SK-N-MC (cell line): ENCODE measurements around the gene RBM4B.
A peak's percentile ranks its signal among the peaks of the same experiment; 100 is the strongest.

Experiments used
- DNase-seq: peaks from one replicate; pipeline ENCODE4 v3.0.0-alpha.2; 2011; ENCODE audit warnings: low read depth, low spot score
- H3K27ac ChIP-seq: fragments of 200-600 bp; sonication (generic); 2 replicates; pipeline ENCODE4 v1.5.1; 2016; ENCODE audit warnings: mixed run types
- H3K36me3 ChIP-seq: fragments of 200-600 bp; sonication (generic); 2 replicates; pipeline ENCODE4 v1.6.1; 2017; ENCODE audit warnings: antibody characterized with exemption, low read length, mixed read lengths; ENCODE audit not compliant: insufficient read depth
- H3K4me3 ChIP-seq: fragments of 200-600 bp; sonication (generic); 2 replicates; pipeline ENCODE4 v1.5.1; 2016
- H3K9ac ChIP-seq: fragments of 200-600 bp; sonication (generic); 2 replicates; pipeline ENCODE4 v1.8.0; 2017; ENCODE audit warnings: mixed run types, mixed read lengths; ENCODE audit not compliant: insufficient read length
- H3K9me3 ChIP-seq: fragments of 200-600 bp; sonication (generic); 2 replicates; pipeline ENCODE4 v1.6.1; 2017; ENCODE audit warnings: low read depth, mild to moderate bottlenecking, antibody characterized with exemption, low read length, moderate library complexity, mixed read lengths
- EZH2 ChIP-seq: fragments of 200-600 bp; sonication (generic); IDR thresholded peaks from one replicate; pipeline ENCODE4 v1.6.1; 2017; ENCODE audit warnings: antibody characterized with exemption
- FOXP2 ChIP-seq: optimal IDR thresholded peaks from 2 replicates; pipeline ENCODE3; 2011; ENCODE audit warnings: mild to moderate bottlenecking, moderate library complexity; ENCODE audit not compliant: insufficient read depth; ENCODE audit errors: extremely low read length, control extremely low read depth
- POLR2AphosphoS5 ChIP-seq: IDR thresholded peaks from 2 replicates; pipeline ENCODE4 v1.6.1; 2012; ENCODE audit warnings: mild to moderate bottlenecking, low read depth, low read length, borderline replicate concordance

RBM4B gene

GRCh38 chr11:66636411-66636810 lies 41.3 kb downstream of the RBM4B start:
- no peak for TF ChIP-seq EZH2
- TF ChIP-seq POLR2AphosphoS5 = no peak
- TF ChIP-seq FOXP2 = no peak
- DNase-seq = no peak
- Histone ChIP-seq H3K4me3 (no peak overlapping the region), H3K9me3 (no peaks in the 10 kb centered on the region), H3K36me3 (peaks cover 56% of the 10 kb centered on the region), H3K27ac (peak overlapping the region; percentile 93), H3K9ac (no peak overlapping the region)

- H3K9ac ChIP-seq = no peak overlapping the region
- no peak for DNase-seq
- peaks cover 58% of the 10 kb centered on the region for H3K36me3 ChIP-seq
- TF ChIP-seq FOXP2 = no peak
- TF ChIP-seq EZH2 = no peak
- no peak for TF ChIP-seq POLR2AphosphoS5
- no peak overlapping the region for H3K4me3 ChIP-seq
- H3K27ac ChIP-seq = no peak overlapping the region
- H3K9me3 ChIP-seq = no peaks in the 10 kb centered on the region
Observed at GRCh38 chr11:66632952-66633351, 44.7 kb downstream of the RBM4B start.

- H3K27ac ChIP-seq = no peak overlapping the region
Observed at GRCh38 chr11:66631883-66632282, 45.8 kb downstream of the RBM4B start.

GRCh38 chr11:66629356-66629755 lies 48.3 kb downstream of the RBM4B start:
- H3K4me3 ChIP-seq = no peak overlapping the region
- H3K9me3 ChIP-seq = no peaks in the 10 kb centered on the region
- H3K9ac ChIP-seq = no peak overlapping the region
- no peak for DNase-seq
- peaks cover 86% of the 10 kb centered on the region for H3K36me3 ChIP-seq
- H3K27ac ChIP-seq = no peak overlapping the region
- no peak for TF ChIP-seq FOXP2
- TF ChIP-seq POLR2AphosphoS5 = no peak
- TF ChIP-seq EZH2 = no peak

More at GRCh38 chr11:66631883-66632282, 45.8 kb downstream of the RBM4B start:
- H3K36me3 ChIP-seq = peaks cover 69% of the 10 kb centered on the region
- TF ChIP-seq POLR2AphosphoS5 = no peak
- no peak for TF ChIP-seq EZH2
- no peak for TF ChIP-seq FOXP2
- H3K4me3 ChIP-seq = no peak overlapping the region
- no peak overlapping the region for H3K9ac ChIP-seq
- H3K9me3 ChIP-seq = no peaks in the 10 kb centered on the region
- DNase-seq = no peak

GRCh38 chr11:66628061-66628603 lies 49.6 kb downstream of the RBM4B start:
- Histone ChIP-seq H3K9ac (no peak overlapping the region), H3K36me3 (peaks cover 91% of the 10 kb centered on the region), H3K27ac (no peak overlapping the region), H3K4me3 (no peak overlapping the region), H3K9me3 (no peaks in the 10 kb centered on the region)
- DNase-seq = no peak
- no peak for TF ChIP-seq EZH2

GRCh38 chr11:66626926-66627325 lies 50.8 kb downstream of the RBM4B start:
- H3K9me3 ChIP-seq = no peaks in the 10 kb centered on the region
- H3K9ac ChIP-seq = no peak overlapping the region
- H3K27ac ChIP-seq = no peak overlapping the region
- H3K4me3 ChIP-seq = no peak overlapping the region
- H3K36me3 ChIP-seq = peaks cover 90% of the 10 kb centered on the region
- DNase-seq = no peak
- TF ChIP-seq EZH2 (no peak), FOXP2 (no peak), POLR2AphosphoS5 (no peak)

GRCh38 chr11:66626382-66626781 lies 51.3 kb downstream of the RBM4B start:
- no peak for TF ChIP-seq POLR2AphosphoS5
- TF ChIP-seq EZH2 = no peak
- TF ChIP-seq FOXP2 = no peak
- DNase-seq = no peak
- Histone ChIP-seq H3K27ac (no peak overlapping the region), H3K4me3 (no peak overlapping the region), H3K36me3 (peaks cover 91% of the 10 kb centered on the region), H3K9me3 (no peaks in the 10 kb centered on the region), H3K9ac (no peak overlapping the region)

GRCh38 chr11:66625752-66626149 lies 51.9 kb downstream of the RBM4B start:
- Histone ChIP-seq H3K4me3 (no peak overlapping the region), H3K9ac (no peak overlapping the region), H3K36me3 (peaks cover 96% of the 10 kb centered on the region), H3K27ac (no peak overlapping the region), H3K9me3 (no peaks in the 10 kb centered on the region)
- DNase-seq = no peak
- TF ChIP-seq EZH2 (no peak), FOXP2 (no peak), POLR2AphosphoS5 (no peak)

- H3K36me3 ChIP-seq = peaks cover 96% of the 10 kb centered on the region
- no peak for DNase-seq
- H3K9me3 ChIP-seq = no peaks in the 10 kb centered on the region
- no peak overlapping the region for H3K4me3 ChIP-seq
- TF ChIP-seq FOXP2 = no peak
- no peak overlapping the region for H3K27ac ChIP-seq
- no peak overlapping the region for H3K9ac ChIP-seq
Observed at GRCh38 chr11:66625041-66625751, 52.5 kb downstream of the RBM4B start.
